H9 (cell line): ENCODE results near the gene BTN3A1. TPM values are rescaled to one million over a fixed set of nuclear protein-coding genes. Genes with fewer than 3 reads are reported as not detected.

ENCODE experiments used
- DNase-seq: peaks from one replicate; pipeline ENCODE4 v3.0.0-alpha.2; 2017
- H2AFZ ChIP-seq: one replicate; pipeline ENCODE4 v1.6.1; 2013; ENCODE audit warnings: mild to moderate bottlenecking, low read length, control low read depth, moderate library complexity
- H2AK5ac ChIP-seq: 2 replicates; pipeline ENCODE4 v1.6.1; 2013; ENCODE audit warnings: low read length, control low read depth, mixed read lengths; ENCODE audit not compliant: insufficient read length
- H2BK120ac ChIP-seq: one replicate; pipeline ENCODE4 v1.6.1; 2013; ENCODE audit warnings: low read depth, mild to moderate bottlenecking, low read length, control low read depth, inconsistent platforms; ENCODE audit not compliant: poor library complexity, severe bottlenecking
- H2BK12ac ChIP-seq: 2 replicates; pipeline ENCODE4 v1.6.1; 2013; ENCODE audit warnings: low read length, control low read depth, mixed read lengths, low read depth; ENCODE audit not compliant: insufficient read length
- H2BK15ac ChIP-seq: 2 replicates; pipeline ENCODE4 v1.6.1; 2013; ENCODE audit warnings: low read depth, low read length, control low read depth
- H2BK20ac ChIP-seq: one replicate; pipeline ENCODE4 v1.6.1; 2013; ENCODE audit warnings: low read depth, mild to moderate bottlenecking, low read length, control low read depth, inconsistent platforms; ENCODE audit not compliant: poor library complexity, severe bottlenecking
- H2BK5ac ChIP-seq: 2 replicates; pipeline ENCODE4 v1.6.1; 2013; ENCODE audit warnings: low read length, control low read depth, mixed read lengths; ENCODE audit not compliant: insufficient read length
- H3K14ac ChIP-seq: 2 replicates; pipeline ENCODE4 v1.6.1; 2013; ENCODE audit warnings: low read length, control low read depth; ENCODE audit not compliant: insufficient read depth
- H3K18ac ChIP-seq: 2 replicates; pipeline ENCODE4 v1.6.1; 2013; ENCODE audit warnings: low read depth, mild to moderate bottlenecking, mixed read lengths, low read length, control low read depth; ENCODE audit not compliant: insufficient read length
- H3K23ac ChIP-seq: 2 replicates; pipeline ENCODE4 v1.6.1; 2013; ENCODE audit warnings: low read length, control low read depth, mixed read lengths, low read depth; ENCODE audit not compliant: insufficient read length
- H3K23me2 ChIP-seq: 2 replicates; pipeline ENCODE4 v1.6.1; 2013; ENCODE audit warnings: low read depth, mild to moderate bottlenecking, mixed read lengths, low read length, control low read depth; ENCODE audit not compliant: insufficient read length, poor library complexity, severe bottlenecking
- H3K27ac ChIP-seq: 2 replicates; pipeline ENCODE4 v1.5.1; 2013; ENCODE audit warnings: low read length, control low read depth, mixed read lengths, low read depth; ENCODE audit not compliant: insufficient read length
- H3K27me3 ChIP-seq: 2 replicates; pipeline ENCODE4 v1.6.1; 2013; ENCODE audit warnings: low read length, control low read depth, inconsistent platforms; ENCODE audit not compliant: insufficient read depth
- H3K4ac ChIP-seq: 2 replicates; pipeline ENCODE4 v1.6.1; 2013; ENCODE audit warnings: low read depth, mild to moderate bottlenecking, control low read depth, inconsistent platforms, low read length, moderate library complexity
- H3K4me1 ChIP-seq: 2 replicates; pipeline ENCODE4 v1.6.1; 2013; ENCODE audit warnings: low read length, control low read depth, inconsistent platforms; ENCODE audit not compliant: insufficient read depth
- H3K4me2 ChIP-seq: 2 replicates; pipeline ENCODE4 v1.6.1; 2013; ENCODE audit warnings: low read length, control low read depth, mixed read lengths; ENCODE audit not compliant: insufficient read length, insufficient read depth
- H3K56ac ChIP-seq: 2 replicates; pipeline ENCODE4 v1.6.1; 2013; ENCODE audit warnings: low read depth, mild to moderate bottlenecking, mixed read lengths, low read length, control low read depth; ENCODE audit not compliant: insufficient read length
- H3K79me1 ChIP-seq: 2 replicates; pipeline ENCODE4 v1.6.1; 2013; ENCODE audit warnings: low read depth, mild to moderate bottlenecking, moderate library complexity, low read length, control low read depth, inconsistent platforms; ENCODE audit not compliant: insufficient read depth, poor library complexity, severe bottlenecking
- H3K79me2 ChIP-seq: 2 replicates; pipeline ENCODE4 v1.6.1; 2013; ENCODE audit warnings: low read length, control low read depth, inconsistent platforms; ENCODE audit not compliant: insufficient read depth
- H3K9ac ChIP-seq: 2 replicates; pipeline ENCODE4 v1.6.1; 2013; ENCODE audit warnings: low read length, control low read depth, mixed read lengths; ENCODE audit not compliant: insufficient read length; ENCODE audit errors: extremely low read depth
- H3K9me3 ChIP-seq: one replicate; pipeline ENCODE4 v1.6.1; 2013; ENCODE audit warnings: low read depth, low read length, inconsistent platforms; ENCODE audit not compliant: control insufficient read depth
- H3T11ph ChIP-seq: one replicate; pipeline ENCODE4 v1.6.1; 2013; ENCODE audit warnings: mild to moderate bottlenecking, low read length, control low read depth, inconsistent platforms
- H4K20me1 ChIP-seq: one replicate; pipeline ENCODE4 v1.6.1; 2013; ENCODE audit not compliant: control insufficient read depth, insufficient read length, insufficient read depth
- H4K5ac ChIP-seq: 2 replicates; pipeline ENCODE4 v1.6.1; 2013; ENCODE audit warnings: low read depth, mild to moderate bottlenecking, mixed read lengths, low read length, control low read depth; ENCODE audit not compliant: insufficient read length
- H4K8ac ChIP-seq: replicated peaks from 2 replicates; pipeline ENCODE4 v1.6.1; 2013; ENCODE audit warnings: low read length, control low read depth, mixed read lengths, low read depth; ENCODE audit not compliant: insufficient read length
- H4K91ac ChIP-seq: 2 replicates; pipeline ENCODE4 v1.6.1; 2013; ENCODE audit warnings: low read depth, mild to moderate bottlenecking, moderate library complexity, mixed read lengths, low read length, control low read depth; ENCODE audit not compliant: insufficient read length
- H3K27ac Mint-ChIP-seq, 3 experiments: 2 replicates in 2 of 3; 3 replicates in 1 of 3; pipeline ENCODE4 v1.8.0; 2020 to 2021; ENCODE audit warnings: mixed read lengths in 3 of 3, mild to moderate bottlenecking in 1 of 3, moderate library complexity in 1 of 3
- H3K27me3 Mint-ChIP-seq: 2 replicates; pipeline ENCODE4 v1.8.0; 2021; ENCODE audit warnings: low read depth, mild to moderate bottlenecking, moderate library complexity, mixed read lengths
- H3K36me3 Mint-ChIP-seq, 3 experiments: 2 replicates in 2 of 3; 3 replicates in 1 of 3; pipeline ENCODE4 v1.8.0; 2020 to 2021; ENCODE audit warnings: low read depth in 3 of 3, mixed read lengths in 3 of 3; ENCODE audit not compliant: insufficient read depth in 1 of 3
- H3K4me1 Mint-ChIP-seq, 2 experiments: 2 replicates each; pipeline ENCODE4 v1.8.0; 2020; ENCODE audit warnings: mixed read lengths in 2 of 2
- H3K4me3 Mint-ChIP-seq, 2 experiments: 2 replicates in 1 of 2; 3 replicates in 1 of 2; pipeline ENCODE4 v1.8.0; 2020 to 2021; ENCODE audit warnings: mild to moderate bottlenecking in 2 of 2, mixed read lengths in 2 of 2, moderate library complexity in 1 of 2
- H3K9me3 Mint-ChIP-seq, 2 experiments: 2 replicates in 1 of 2; 3 replicates in 1 of 2; pipeline ENCODE4 v1.8.0; 2020; ENCODE audit warnings: mild to moderate bottlenecking in 2 of 2, mixed read lengths in 2 of 2, moderate library complexity in 1 of 2
- WGBS: extraction: QIAGEN DNeasy Blood & Tissue Kit; methylation state at CpG from one replicate; pipeline ENCODE4 v1.1.7; 2013; ENCODE audit warnings: missing lambda C conversion rate, low lambda C conversion rate, mixed read lengths; ENCODE audit not compliant: insufficient read length; ENCODE audit errors: extremely low coverage; 5-methylcytosine and 5-hydroxymethylcytosine counted together
- total RNA-seq: library from RNA; stranded (reverse); gene quantifications from 2 replicates; pipeline ENCODE4 v1.2.1, GENCODE V29; 2021
- TF ChIP-seq, protein P1 (sequence below): fragments of 200-600 bp; sonication (generic); conservative IDR thresholded peaks from 3 replicates; pipeline ENCODE4 v1.8.0; 2021; ENCODE audit warnings: antibody characterized with exemption, mild to moderate bottlenecking

BTN3A1 gene
- total RNA-seq, 1 experiment from 2014 or later: 2.5 TPM

DNA sequence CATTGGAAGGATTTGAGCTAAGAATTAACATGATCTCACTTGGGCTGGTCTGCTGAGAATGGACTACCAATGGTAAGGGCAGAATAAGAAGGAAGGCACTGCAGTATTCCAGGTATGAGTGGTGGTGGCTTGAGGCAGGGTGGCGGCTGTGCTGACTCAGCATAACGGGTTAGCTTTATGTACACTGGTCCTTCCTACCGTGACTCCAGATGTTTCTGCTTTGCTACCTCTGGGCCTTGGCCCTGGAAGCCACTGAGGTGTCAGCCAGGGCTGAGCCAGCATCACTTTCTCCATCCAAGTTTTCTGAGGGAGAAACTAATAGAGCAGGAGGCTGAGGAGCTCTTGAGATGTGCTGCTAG is 25.4 kb downstream of the BTN3A1 start:
- Histone ChIP-seq H2AFZ (no peak overlapping the region), H3K4me1 (no peaks in the 10 kb centered on the region), H3T11ph (no peak overlapping the region), H3K79me1 (no peaks in the 10 kb centered on the region), H3K23ac (no peak overlapping the region), H4K20me1 (no peaks in the 10 kb centered on the region), H4K8ac (no peak overlapping the region), H4K91ac (no peak overlapping the region), H4K5ac (no peak overlapping the region), H2BK12ac (no peak overlapping the region), H3K27ac (no peak overlapping the region), H3K9me3 (no peaks in the 10 kb centered on the region), H3K4me2 (no peak overlapping the region), H3K79me2 (no peaks in the 10 kb centered on the region), H2BK5ac (no peak overlapping the region), H3K56ac (no peak overlapping the region), H2BK120ac (no peak overlapping the region), H3K14ac (no peak overlapping the region), H3K18ac (no peak overlapping the region), H3K23me2 (no peaks in the 10 kb centered on the region), H3K4ac (no peak overlapping the region), H2BK20ac (no peak overlapping the region), H3K27me3 (no peaks in the 10 kb centered on the region), H3K9ac (no peak overlapping the region), H2BK15ac (no peak overlapping the region), H2AK5ac (no peak overlapping the region)
- TF ChIP-seq, protein P1, sequence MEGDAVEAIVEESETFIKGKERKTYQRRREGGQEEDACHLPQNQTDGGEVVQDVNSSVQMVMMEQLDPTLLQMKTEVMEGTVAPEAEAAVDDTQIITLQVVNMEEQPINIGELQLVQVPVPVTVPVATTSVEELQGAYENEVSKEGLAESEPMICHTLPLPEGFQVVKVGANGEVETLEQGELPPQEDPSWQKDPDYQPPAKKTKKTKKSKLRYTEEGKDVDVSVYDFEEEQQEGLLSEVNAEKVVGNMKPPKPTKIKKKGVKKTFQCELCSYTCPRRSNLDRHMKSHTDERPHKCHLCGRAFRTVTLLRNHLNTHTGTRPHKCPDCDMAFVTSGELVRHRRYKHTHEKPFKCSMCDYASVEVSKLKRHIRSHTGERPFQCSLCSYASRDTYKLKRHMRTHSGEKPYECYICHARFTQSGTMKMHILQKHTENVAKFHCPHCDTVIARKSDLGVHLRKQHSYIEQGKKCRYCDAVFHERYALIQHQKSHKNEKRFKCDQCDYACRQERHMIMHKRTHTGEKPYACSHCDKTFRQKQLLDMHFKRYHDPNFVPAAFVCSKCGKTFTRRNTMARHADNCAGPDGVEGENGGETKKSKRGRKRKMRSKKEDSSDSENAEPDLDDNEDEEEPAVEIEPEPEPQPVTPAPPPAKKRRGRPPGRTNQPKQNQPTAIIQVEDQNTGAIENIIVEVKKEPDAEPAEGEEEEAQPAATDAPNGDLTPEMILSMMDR: no peak
- Mint-ChIP-seq H3K9me3 (no peaks in the 10 kb centered on the region), H3K4me3 (no peak overlapping the region), H3K27me3 (no peaks in the 10 kb centered on the region), H3K27ac (no peak overlapping the region; a peak in 1 of 7 replicates), H3K36me3 (peaks cover 13 to 78% (median 35%) of the 10 kb centered on the region in 3 experiments; a peak in 6 of 7 replicates), H3K4me1 (peaks cover 0 to 3% of the 10 kb centered on the region in 2 experiments; a peak in 1 of 4 replicates)
- DNase-seq: no peak
- no CpG with 5 or more reads among the region's 3 CpGs for WGBS
